Measurements from ENCODE around the gene ZNF853.
"Not testable (repeated sequence)": the region's sequence is repeated elsewhere in the genome, so short reads cannot be mapped to it uniquely, and the experiment has no call there.

Gene ZNF853

GRCh38 chr7:6614953-6615722 lies at the start of gene ZNF853:
Gene ZNF853 (plus strand): TSS chr7:6615610. CDS start chr7:6616175, 565 bp downstream.
- Mint-ChIP-seq H3K9me3 (no peaks in the 10 kb centered on the region), H3K27me3 (peaks cover 3% of the 10 kb centered on the region), H3K36me3 (ENCODE audit: low read depth) (no peaks in the 10 kb centered on the region), H3K4me3 (peak within 1 kb of the TSS; percentile 79), H3K27ac (peak within 1 kb of the TSS; percentile 60), H3K4me1 (peaks cover 25% of the 10 kb centered on the region)
- DNase-seq (no peak), ATAC-seq (peak; percentile 44)

- Mint-ChIP-seq H3K36me3 (ENCODE audit: low read depth) (no peaks in the 10 kb centered on the region), H3K27me3 (no peaks in the 10 kb centered on the region), H3K9me3 (no peaks in the 10 kb centered on the region), H3K4me1 (no peaks in the 10 kb centered on the region), H3K4me3 (no peak overlapping the region), H3K27ac (no peak overlapping the region)
- ATAC-seq (no peak), DNase-seq (no peak)
Measured at GRCh38 chr7:6565655-6566054, 49.8 kb upstream of the ZNF853 start.

- DNase-seq, result no peak
- H3K27ac Mint-ChIP-seq, result no peak overlapping the region
- H3K4me3 Mint-ChIP-seq, result no peak overlapping the region
- no peaks in the 10 kb centered on the region for H3K36me3 Mint-ChIP-seq (ENCODE audit: low read depth)
- ATAC-seq, result no peak
- no peaks in the 10 kb centered on the region for H3K27me3 Mint-ChIP-seq
- H3K9me3 Mint-ChIP-seq, result no peaks in the 10 kb centered on the region
- no peaks in the 10 kb centered on the region for H3K4me1 Mint-ChIP-seq
Measured at GRCh38 chr7:6567886-6568285, 47.5 kb upstream of the ZNF853 start.

- Mint-ChIP-seq H3K4me1 (peaks cover 3% of the 10 kb centered on the region), H3K27ac (no peak overlapping the region), H3K27me3 (no peaks in the 10 kb centered on the region), H3K9me3 (no peaks in the 10 kb centered on the region), H3K4me3 (no peak overlapping the region), H3K36me3 (ENCODE audit: low read depth) (no peaks in the 10 kb centered on the region)
- ATAC-seq, result peak; percentile 48
- no peak for DNase-seq
Measured at GRCh38 chr7:6571160-6571779, 44.1 kb upstream of the ZNF853 start.

- Mint-ChIP-seq H3K27me3 (no peaks in the 10 kb centered on the region), H3K27ac (no peak overlapping the region), H3K36me3 (ENCODE audit: low read depth) (no peaks in the 10 kb centered on the region), H3K4me3 (peak overlapping the region; percentile 83), H3K9me3 (no peaks in the 10 kb centered on the region), H3K4me1 (peaks cover 13% of the 10 kb centered on the region)
- DNase-seq, result no peak
- ATAC-seq, result no peak
Measured at GRCh38 chr7:6575281-6576023, 40.0 kb upstream of the ZNF853 start.

- Mint-ChIP-seq H3K4me3 (peak overlapping the region; percentile 83), H3K27me3 (no peaks in the 10 kb centered on the region), H3K9me3 (no peaks in the 10 kb centered on the region), H3K4me1 (peaks cover 13% of the 10 kb centered on the region), H3K27ac (no peak overlapping the region), H3K36me3 (ENCODE audit: low read depth) (peaks cover under 1% of the 10 kb centered on the region)
- ATAC-seq, result no peak
- DNase-seq, result peak; percentile 16
Measured at GRCh38 chr7:6576024-6576866, 39.2 kb upstream of the ZNF853 start.

- peak overlapping the region; percentile 83 for H3K4me3 Mint-ChIP-seq
- peaks cover 13% of the 10 kb centered on the region for H3K4me1 Mint-ChIP-seq
- not testable (repeated sequence) for H3K9me3 Mint-ChIP-seq; H3K36me3 Mint-ChIP-seq (ENCODE audit: low read depth); H3K27me3 Mint-ChIP-seq; H3K27ac Mint-ChIP-seq; DNase-seq; ATAC-seq
Measured at GRCh38 chr7:6576867-6577368, 38.5 kb upstream of the ZNF853 start.

- Mint-ChIP-seq H3K27ac (peak within 1 kb of the TSS; percentile 78), H3K4me1 (peaks cover 13% of the 10 kb centered on the region), H3K36me3 (ENCODE audit: low read depth) (peaks cover 10% of the 10 kb centered on the region), H3K9me3 (no peaks in the 10 kb centered on the region), H3K27me3 (no peaks in the 10 kb centered on the region), H3K4me3 (peak within 1 kb of the TSS; percentile 83)
- ATAC-seq, result peak; percentile 98
- DNase-seq, result peak; percentile 92
Measured at GRCh38 chr7:6577369-6578113, 37.9 kb upstream of the ZNF853 start, which contains the start of gene ZDHHC4. Gene ZDHHC4 (plus strand): TSS chr7:6577454. CDS start chr7:6580562, 3,108 bp downstream.

GRCh38 chr7:6578114-6579084 lies 37.0 kb upstream of the ZNF853 start:
- H3K4me3 Mint-ChIP-seq, result peak overlapping the region; percentile 83
- H3K4me1 Mint-ChIP-seq, result peaks cover 13% of the 10 kb centered on the region
- ATAC-seq, result no peak
- H3K27ac Mint-ChIP-seq, result peak overlapping the region; percentile 78
- no peak for DNase-seq
- no peaks in the 10 kb centered on the region for H3K9me3 Mint-ChIP-seq
- no peaks in the 10 kb centered on the region for H3K27me3 Mint-ChIP-seq
- H3K36me3 Mint-ChIP-seq (ENCODE audit: low read depth), result peaks cover 12% of the 10 kb centered on the region

- Mint-ChIP-seq H3K4me1 (peaks cover 13% of the 10 kb centered on the region), H3K27me3 (no peaks in the 10 kb centered on the region), H3K27ac (no peak overlapping the region), H3K9me3 (no peaks in the 10 kb centered on the region), H3K4me3 (no peak overlapping the region), H3K36me3 (ENCODE audit: low read depth) (peaks cover 14% of the 10 kb centered on the region)
- no peak for DNase-seq
- ATAC-seq, result no peak
Measured at GRCh38 chr7:6579446-6579845, 36.0 kb upstream of the ZNF853 start.

GRCh38 chr7:6585746-6586432 lies 29.5 kb upstream of the ZNF853 start:
- not testable (repeated sequence) for ATAC-seq, H3K9me3 Mint-ChIP-seq, H3K4me3 Mint-ChIP-seq, H3K27me3 Mint-ChIP-seq, H3K4me1 Mint-ChIP-seq, H3K27ac Mint-ChIP-seq, DNase-seq
- peaks cover 39% of the 10 kb centered on the region for H3K36me3 Mint-ChIP-seq (ENCODE audit: low read depth)

GRCh38 chr7:6588566-6588965 lies 26.8 kb upstream of the ZNF853 start:
- peak overlapping the region; percentile 37 for H3K27ac Mint-ChIP-seq
- no peak for ATAC-seq
- H3K4me3 Mint-ChIP-seq, result peak overlapping the region; percentile 45
- peaks cover 38% of the 10 kb centered on the region for H3K36me3 Mint-ChIP-seq (ENCODE audit: low read depth)
- H3K4me1 Mint-ChIP-seq, result peaks cover 14% of the 10 kb centered on the region
- no peaks in the 10 kb centered on the region for H3K27me3 Mint-ChIP-seq
- DNase-seq, result no peak
- no peaks in the 10 kb centered on the region for H3K9me3 Mint-ChIP-seq
